Aorta (tissue), 5 donors: Measurements from ENCODE around the gene NDUFAF2. TPM values are rescaled to one million over a fixed set of nuclear protein-coding genes. Genes with fewer than 3 reads are reported as not detected.
"Not testable (repeated sequence)": the region's sequence is repeated elsewhere in the genome, so short reads cannot be mapped to it uniquely, and the experiment has no call there.

Source experiments
- ATAC-seq: fragments of 200-7000 bp; cut with Tn5 transposase; one replicate; pipeline ENCODE4 v1.9.1; 2022; ENCODE audit warnings: moderate library complexity; ENCODE audit not compliant: low FRiP score
- DNase-seq, 2 donors: peaks; one replicate each; pipeline ENCODE4 v3.0.0-alpha.2; 2020
- H3K27ac ChIP-seq, 2 donors: one replicate each; pipeline ENCODE4 v1.5.1; 2013; ENCODE audit warnings: low read length in 2 of 2, mild to moderate bottlenecking in 2 of 2, moderate library complexity in 2 of 2, control low read depth in 1 of 2, inconsistent platforms in 1 of 2, low read depth in 1 of 2
- H3K27me3 ChIP-seq, 2 donors: one replicate each; pipeline ENCODE4 v1.6.1; 2013; ENCODE audit warnings: control low read depth in 1 of 2, low read length in 1 of 2, mild to moderate bottlenecking in 1 of 2, moderate library complexity in 1 of 2; ENCODE audit not compliant: insufficient read depth in 2 of 2, control insufficient read depth in 1 of 2
- H3K36me3 ChIP-seq, 2 donors: one replicate each; pipeline ENCODE4 v1.6.1; 2013; ENCODE audit warnings: control low read depth in 1 of 2, low read length in 1 of 2, mild to moderate bottlenecking in 1 of 2; ENCODE audit not compliant: insufficient read depth in 2 of 2, control insufficient read depth in 1 of 2
- H3K4me1 ChIP-seq, 2 donors: one replicate each; pipeline ENCODE4 v1.6.1; 2013; ENCODE audit warnings: low read length in 2 of 2, control low read depth in 1 of 2, mild to moderate bottlenecking in 1 of 2, moderate library complexity in 1 of 2; ENCODE audit not compliant: insufficient read depth in 2 of 2, control insufficient read depth in 1 of 2
- H3K4me3 ChIP-seq, 2 donors: one replicate each; pipeline ENCODE4 v1.5.1; 2013; ENCODE audit warnings: low read length in 2 of 2, control low read depth in 1 of 2, mild to moderate bottlenecking in 1 of 2
- H3K9me3 ChIP-seq: one replicate; pipeline ENCODE4 v1.6.1; 2013; ENCODE audit warnings: mild to moderate bottlenecking, low read length; ENCODE audit not compliant: control insufficient read depth
- WGBS, 2 donors: extraction: QIAGEN DNeasy Blood & Tissue Kit; methylation state at CpG; one replicate each; pipeline ENCODE4 v1.1.7; 2013; 5-methylcytosine and 5-hydroxymethylcytosine counted together
- intact Hi-C, 2 donors: fragments of 100-400 bp; cut with DNase I; formaldehyde crosslinking; loops; one replicate each; pipeline versions ENCODE4 v1.14.2 to v1.15.0; 2022
- polyA plus RNA-seq, 2 donors: library from polyadenylated mRNA; stranded (reverse); fragments of 200-250 nt; gene quantifications; one replicate each; pipeline ENCODE4 v1.2.3, GENCODE V29; 2013
- total RNA-seq, 2 donors: library from RNA; stranded (reverse); fragmentation: NEBNext Ultra II Directional; extraction: Animal tissue kit (Norgen Biotek cat#: 25700); gene quantifications; one replicate each; pipeline ENCODE4 v1.2.1, GENCODE V29; 2021
- donor health status: healthy with polysubstance abuse.
- donor health status: Bipolar disorder and iron deficiency.
- donor health status: DM: no; HTN: no; CAD: no.
- donor health status: DM: no; HTN: no; CAD: no.
- donor health status: DM: yes; HTN: yes; CAD: no.

Gene NDUFAF2
- total and polyA plus RNA-seq, 4 donors: 26.1 to 96.5 (median 48.1) TPM

DNA sequence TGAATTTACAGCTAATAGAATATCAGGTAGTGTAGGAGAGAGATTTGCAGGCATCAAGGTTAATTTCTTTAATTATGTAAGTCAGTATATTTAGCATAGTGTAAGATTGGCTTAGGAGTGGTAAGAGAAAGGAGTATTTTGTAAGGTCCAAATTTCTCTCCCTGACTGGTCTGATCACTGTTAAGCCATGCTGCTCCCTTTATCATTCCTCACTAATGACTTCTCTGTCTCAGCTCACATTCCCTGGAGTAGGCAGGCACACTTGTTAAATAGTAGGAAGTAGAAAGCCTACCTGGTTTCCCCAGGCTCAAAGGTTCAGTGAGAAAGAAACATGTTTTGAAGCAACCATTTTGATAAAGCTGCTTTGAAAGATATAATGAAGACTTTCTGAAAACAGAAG is 126.5 kb downstream of the NDUFAF2 start:
- Histone ChIP-seq H3K27ac (no peak overlapping the region), H3K4me1 (no peaks in the 10 kb centered on the region), H3K36me3 (no peaks in the 10 kb centered on the region), H3K27me3 (no peaks in the 10 kb centered on the region), H3K4me3 (no peak overlapping the region), H3K9me3 (no peaks in the 10 kb centered on the region)
- no peak for DNase-seq
- ATAC-seq: no peak
- intact Hi-C loops: no loop called here

DNA sequence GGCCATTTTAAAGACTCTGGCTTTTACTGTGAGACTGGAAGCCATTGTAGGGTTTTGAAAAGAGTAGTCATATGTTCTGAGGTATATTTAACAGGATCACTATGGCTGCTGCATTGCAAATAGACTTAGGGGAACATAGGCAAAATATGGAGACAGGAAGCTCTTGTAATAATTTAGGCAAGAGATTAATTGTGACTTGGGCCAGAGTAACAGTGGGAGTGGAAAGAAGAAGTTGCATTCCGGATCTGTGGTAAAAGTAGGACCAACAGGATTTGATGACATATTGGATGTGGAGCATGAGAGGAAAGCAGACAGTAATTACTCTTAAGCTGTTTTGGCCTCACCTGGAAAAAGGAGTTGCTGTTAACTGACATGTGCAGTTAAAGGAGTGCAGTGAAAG is 131.6 kb downstream of the NDUFAF2 start:
- Histone ChIP-seq H3K4me3 (no peak overlapping the region), H3K36me3 (no peaks in the 10 kb centered on the region), H3K27me3 (no peaks in the 10 kb centered on the region), H3K27ac (no peak overlapping the region), H3K9me3 (no peaks in the 10 kb centered on the region), H3K4me1 (no peaks in the 10 kb centered on the region)
- ATAC-seq (no peak), DNase-seq (no peak)
- intact Hi-C loops: no loop called here
- 65 to 77% methylated on average over 1 of the region's 1 CpG for WGBS, 2 donors

DNA sequence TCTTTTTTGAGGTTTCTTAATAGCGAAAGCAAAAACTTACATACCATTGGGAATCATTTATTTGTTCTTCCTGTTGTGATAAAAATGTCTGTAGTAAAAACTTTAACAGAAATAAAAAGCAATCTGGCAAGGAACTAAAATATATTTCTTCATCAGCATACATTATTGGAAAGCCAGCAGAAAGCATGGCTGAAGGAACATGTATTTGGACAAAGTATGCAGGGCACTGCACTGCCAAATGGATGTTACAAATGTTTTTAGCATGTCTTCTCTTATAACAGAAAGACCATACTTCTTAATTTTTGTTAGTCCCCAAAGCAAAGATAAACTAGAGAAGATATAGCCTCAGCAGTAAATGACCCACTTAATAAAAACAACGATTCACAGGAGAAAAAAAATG is 136.7 kb downstream of the NDUFAF2 start:
- ATAC-seq (no peak), DNase-seq (no peak)
- Histone ChIP-seq H3K36me3 (no peaks in the 10 kb centered on the region), H3K4me1 (no peaks in the 10 kb centered on the region), H3K27ac (no peak overlapping the region), H3K4me3 (no peak overlapping the region), H3K9me3 (no peaks in the 10 kb centered on the region), H3K27me3 (no peaks in the 10 kb centered on the region)
- 70 to 76% methylated on average over 2 of the region's 2 CpGs for WGBS, 2 donors
- intact Hi-C loops: no loop called here

DNA sequence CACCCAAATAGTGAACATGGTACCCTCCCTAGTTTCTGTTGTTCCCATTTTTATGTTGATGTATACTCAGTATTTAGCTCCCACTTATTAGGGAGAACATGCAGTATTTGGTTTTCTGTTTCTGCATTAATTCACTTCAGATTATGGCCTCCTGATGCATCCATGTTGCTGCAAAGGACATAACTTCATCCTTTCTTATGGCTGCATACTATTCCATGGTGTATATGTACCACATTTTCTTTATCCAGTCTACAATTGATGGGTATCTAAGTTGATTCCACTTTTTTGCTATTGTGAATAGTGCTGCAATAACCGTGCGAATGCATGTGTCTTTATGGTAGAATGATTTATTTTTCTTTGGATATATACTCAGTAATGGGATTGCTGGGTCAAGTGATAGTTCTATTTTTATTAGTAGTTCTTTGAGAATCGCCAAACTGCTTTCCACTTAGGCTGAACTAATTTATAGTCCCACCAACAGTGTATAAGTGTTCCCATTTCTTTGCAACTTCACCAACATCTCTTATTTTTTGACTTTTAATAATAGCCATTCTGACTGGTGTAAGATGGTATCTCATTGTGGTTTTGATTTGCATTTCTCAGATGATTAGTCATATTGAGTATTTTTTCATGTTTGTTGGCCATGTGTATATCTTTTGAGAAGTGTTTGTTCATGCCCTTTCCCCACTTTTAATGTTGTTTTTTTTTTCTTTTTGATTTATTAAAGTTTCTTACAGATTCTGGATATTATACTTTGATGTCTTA is 137.7 kb downstream of the NDUFAF2 start:
- ATAC-seq (no peak), DNase-seq (no peak)
- H3K36me3 ChIP-seq: no peaks in the 10 kb centered on the region
- intact Hi-C loops: no loop called here
- H3K27me3 ChIP-seq: no peaks in the 10 kb centered on the region
- no peaks in the 10 kb centered on the region for H3K9me3 ChIP-seq
- H3K4me1 ChIP-seq: no peaks in the 10 kb centered on the region
- 91 to 97% methylated on average over 3 of the region's 3 CpGs for WGBS, 2 donors
- H3K27ac ChIP-seq: no peak overlapping the region
- H3K4me3 ChIP-seq: no peak overlapping the region

DNA sequence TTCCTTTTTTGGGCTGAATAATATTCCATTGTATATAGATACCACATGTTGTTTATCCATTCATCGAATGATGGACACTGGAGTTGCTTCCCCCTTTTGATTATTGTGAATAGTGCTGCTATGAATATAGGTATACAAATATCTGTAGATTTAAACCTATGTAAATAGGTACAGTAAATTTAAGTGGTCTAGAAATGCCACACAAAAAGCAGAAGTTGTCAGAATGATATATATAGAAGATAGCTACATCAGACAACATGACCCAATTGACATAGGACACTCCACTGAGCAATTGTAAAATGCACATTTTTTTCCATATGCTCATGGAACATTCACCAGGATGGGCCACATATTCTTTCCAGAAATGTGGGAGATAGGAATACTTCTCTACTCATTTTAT is 139.7 kb downstream of the NDUFAF2 start:
- DNase-seq (no peak), ATAC-seq (no peak)
- Histone ChIP-seq H3K27ac (no peak overlapping the region), H3K4me1 (no peaks in the 10 kb centered on the region), H3K36me3 (no peaks in the 10 kb centered on the region), H3K27me3 (no peaks in the 10 kb centered on the region), H3K9me3 (no peaks in the 10 kb centered on the region), H3K4me3 (no peak overlapping the region)
- intact Hi-C loops: no loop called here
- WGBS, 2 donors: 97 to 98% methylated on average over 1 of the region's 1 CpG

DNA sequence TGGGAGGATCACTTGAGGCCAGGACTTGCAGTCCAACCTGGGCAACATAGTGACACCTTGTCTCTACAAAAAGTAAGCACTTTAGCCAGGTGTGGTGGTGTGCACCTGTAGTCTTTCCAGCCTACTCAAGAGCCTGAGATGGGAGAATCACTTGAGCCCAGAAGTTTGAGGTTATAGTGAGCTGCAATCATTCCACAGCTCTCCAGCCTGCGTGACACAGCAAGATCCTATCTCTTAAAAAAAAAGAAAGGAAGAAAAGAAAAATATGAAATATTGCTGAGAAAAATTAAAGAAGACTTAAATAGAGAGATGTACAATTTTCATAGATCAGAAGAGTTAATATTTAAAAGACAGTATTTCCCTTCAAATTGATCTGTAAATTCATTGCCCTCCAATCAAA is 140.9 kb downstream of the NDUFAF2 start:
- ATAC-seq (no peak), DNase-seq (no peak)
- Histone ChIP-seq H3K9me3 (no peaks in the 10 kb centered on the region), H3K4me1 (no peaks in the 10 kb centered on the region), H3K27ac (no peak overlapping the region), H3K27me3 (no peaks in the 10 kb centered on the region), H3K36me3 (no peaks in the 10 kb centered on the region), H3K4me3 (no peak overlapping the region)
- intact Hi-C loops: no loop called here
- WGBS, 2 donors: 86 to 99% methylated on average over 1 of the region's 1 CpG

DNA sequence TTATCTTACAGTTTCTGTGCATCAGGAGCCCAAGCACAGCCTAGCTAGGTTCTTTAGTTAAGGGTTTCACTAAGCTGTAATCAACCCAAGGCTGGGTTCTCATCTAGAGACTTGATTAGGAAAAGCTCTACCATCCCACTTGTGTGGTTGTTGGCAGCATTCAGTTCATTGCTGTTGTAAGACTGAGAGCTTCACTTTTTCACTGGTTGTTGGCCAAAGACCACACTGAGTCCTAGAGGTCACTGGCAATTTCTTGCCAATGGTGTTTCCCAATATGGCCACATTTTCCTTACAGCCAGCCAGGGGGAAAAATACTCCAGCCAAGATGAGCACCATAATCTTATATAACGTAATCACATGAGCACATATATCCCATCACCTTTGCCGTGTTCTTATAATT is 142.9 kb downstream of the NDUFAF2 start:
- no peak overlapping the region for H3K27ac ChIP-seq
- H3K27me3 ChIP-seq: no peaks in the 10 kb centered on the region
- H3K4me3 ChIP-seq: no peak overlapping the region
- 50% methylated on average over 2 of the region's 2 CpGs for WGBS, 2 donors
- H3K36me3 ChIP-seq: no peaks in the 10 kb centered on the region
- intact Hi-C loops: no loop called here
- H3K9me3 ChIP-seq: no peaks in the 10 kb centered on the region
- ATAC-seq (no peak), DNase-seq (no peak)
- H3K4me1 ChIP-seq: no peaks in the 10 kb centered on the region

DNA sequence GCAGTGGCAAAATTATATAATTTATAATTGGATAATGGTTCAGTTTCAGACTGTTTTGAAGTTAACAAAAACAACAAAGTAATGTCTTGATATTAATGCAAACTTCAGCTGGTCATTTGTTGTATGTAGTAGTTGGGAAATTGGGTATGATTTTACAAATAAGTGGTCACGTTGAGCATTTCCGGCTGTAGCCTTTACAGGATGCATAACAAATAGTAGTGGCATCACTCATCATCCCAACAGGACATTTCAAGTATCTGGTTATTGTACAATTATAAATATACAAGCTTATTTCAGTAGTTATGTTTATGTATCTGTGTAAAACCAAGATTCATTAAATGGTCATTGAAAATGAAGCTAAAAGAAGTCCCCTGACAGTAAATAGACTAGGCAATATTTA is 144.3 kb downstream of the NDUFAF2 start:
- intact Hi-C loops: no loop called here
- H3K4me3 ChIP-seq: no peak overlapping the region
- no peaks in the 10 kb centered on the region for H3K9me3 ChIP-seq
- no peaks in the 10 kb centered on the region for H3K4me1 ChIP-seq
- H3K27me3 ChIP-seq: no peaks in the 10 kb centered on the region
- DNase-seq (no peak), ATAC-seq (no peak)
- no peak overlapping the region for H3K27ac ChIP-seq
- H3K36me3 ChIP-seq: no peaks in the 10 kb centered on the region
- 82 to 89% methylated on average over 2 of the region's 2 CpGs for WGBS, 2 donors

DNA sequence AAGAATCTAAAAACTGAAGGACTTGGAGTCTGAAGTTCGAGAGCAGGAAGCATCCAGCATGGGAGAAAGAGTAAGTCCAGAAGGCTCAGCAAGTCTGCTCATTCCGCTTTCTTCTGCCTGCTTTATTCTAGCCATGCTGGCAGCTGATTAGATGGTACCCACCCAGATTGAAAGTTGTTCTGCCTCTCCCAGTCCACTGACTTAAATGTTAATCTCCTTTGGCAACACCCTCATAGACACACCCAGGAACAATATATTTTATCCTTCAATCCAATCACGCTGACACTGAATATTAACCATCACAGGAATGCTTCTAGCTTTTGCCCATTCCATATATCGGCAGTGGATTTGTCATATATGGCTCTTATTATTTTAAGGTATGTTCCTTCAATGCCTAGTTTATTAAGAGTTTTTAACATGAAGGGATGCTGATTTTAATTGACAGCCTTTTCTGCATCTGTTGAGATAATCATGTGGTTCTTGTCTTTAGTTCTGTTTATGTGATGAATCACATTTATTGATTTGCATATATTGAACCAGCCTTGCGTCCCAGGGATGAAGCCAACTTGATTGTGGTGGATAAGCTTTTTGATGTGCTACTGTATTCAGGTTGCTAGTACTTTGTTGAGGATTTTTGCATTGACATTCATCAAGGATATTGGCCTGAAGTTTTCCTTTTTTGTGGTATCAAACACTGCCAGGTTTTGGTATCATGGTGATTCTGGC is 148.2 kb downstream of the NDUFAF2 start:
- H3K4me1 ChIP-seq, H3K9me3 ChIP-seq, H3K36me3 ChIP-seq, ATAC-seq, H3K27ac ChIP-seq, H3K4me3 ChIP-seq, intact Hi-C loops, H3K27me3 ChIP-seq, DNase-seq: not testable (repeated sequence)
- WGBS, 2 donors: 92 to 95% methylated on average over 5 of the region's 5 CpGs
